A673 (cell line): Measurements from ENCODE around the gene NEMP2.

Experiments
- EZH2 ChIP-seq: fragments of 200-600 bp; sonication (generic); IDR thresholded peaks from 2 replicates; pipeline ENCODE4 v1.6.1; 2017; ENCODE audit warnings: borderline replicate concordance, low read depth, mild to moderate bottlenecking, mixed read lengths, antibody characterized with exemption, low read length; ENCODE audit not compliant: poor library complexity, severe bottlenecking
- TF ChIP-seq, protein P1 (sequence below): fragments of 300-800, 200-600 bp; sonication (generic); conservative IDR thresholded peaks from 2 replicates; pipeline ENCODE4 v1.5.1; 2017; ENCODE audit warnings: low read depth, mild to moderate bottlenecking, antibody characterized with exemption, low read length, moderate library complexity, mixed read lengths

DNA sequence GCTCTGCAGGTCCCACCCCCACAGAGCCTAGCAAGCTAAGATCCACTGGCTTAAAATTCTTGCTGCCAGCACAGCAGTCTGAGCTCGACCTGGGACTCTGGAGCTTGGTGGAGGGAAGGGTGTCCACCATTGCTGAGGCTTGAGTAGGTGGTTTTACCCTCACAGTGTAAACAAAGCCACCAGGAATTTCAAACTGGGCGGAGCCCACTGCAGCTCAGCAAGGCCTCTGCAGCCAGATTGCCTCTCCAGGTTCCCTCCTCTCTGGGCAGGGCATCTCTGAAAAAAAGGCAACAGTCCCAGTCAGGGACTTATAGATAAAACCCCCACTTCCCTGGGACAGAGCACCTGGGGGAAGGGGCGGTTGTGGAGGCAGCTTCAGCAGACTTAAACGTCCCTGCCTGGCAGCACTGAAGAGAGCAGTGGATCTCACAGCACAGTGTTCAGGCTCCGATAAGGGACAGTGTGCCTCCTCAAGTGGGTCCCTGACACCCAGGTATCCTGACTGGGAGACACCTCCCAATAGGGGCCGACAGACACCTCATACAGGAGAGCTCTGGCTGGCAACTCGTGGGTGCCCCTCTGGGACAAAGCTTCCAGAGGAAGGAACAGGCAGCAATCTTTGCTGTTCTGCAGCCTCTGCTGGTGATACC lies 20.0 kb upstream of the NEMP2 start:
- TF ChIP-seq, protein P1, sequence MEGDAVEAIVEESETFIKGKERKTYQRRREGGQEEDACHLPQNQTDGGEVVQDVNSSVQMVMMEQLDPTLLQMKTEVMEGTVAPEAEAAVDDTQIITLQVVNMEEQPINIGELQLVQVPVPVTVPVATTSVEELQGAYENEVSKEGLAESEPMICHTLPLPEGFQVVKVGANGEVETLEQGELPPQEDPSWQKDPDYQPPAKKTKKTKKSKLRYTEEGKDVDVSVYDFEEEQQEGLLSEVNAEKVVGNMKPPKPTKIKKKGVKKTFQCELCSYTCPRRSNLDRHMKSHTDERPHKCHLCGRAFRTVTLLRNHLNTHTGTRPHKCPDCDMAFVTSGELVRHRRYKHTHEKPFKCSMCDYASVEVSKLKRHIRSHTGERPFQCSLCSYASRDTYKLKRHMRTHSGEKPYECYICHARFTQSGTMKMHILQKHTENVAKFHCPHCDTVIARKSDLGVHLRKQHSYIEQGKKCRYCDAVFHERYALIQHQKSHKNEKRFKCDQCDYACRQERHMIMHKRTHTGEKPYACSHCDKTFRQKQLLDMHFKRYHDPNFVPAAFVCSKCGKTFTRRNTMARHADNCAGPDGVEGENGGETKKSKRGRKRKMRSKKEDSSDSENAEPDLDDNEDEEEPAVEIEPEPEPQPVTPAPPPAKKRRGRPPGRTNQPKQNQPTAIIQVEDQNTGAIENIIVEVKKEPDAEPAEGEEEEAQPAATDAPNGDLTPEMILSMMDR = no peak
- no peak for TF ChIP-seq EZH2
